ENCODE measurements around the gene REST. TPM values are rescaled to one million over a fixed set of nuclear protein-coding genes. Genes with fewer than 3 reads are reported as not detected.

Gene REST
- polyA plus RNA-seq, 1 donor (not counting 4 experiments of a cell fraction or from before 2014, with no cell fraction given) = 22.6 TPM

GRCh38 chr4:56940971-56941370 is 33.3 kb downstream of the REST start:
- H3K9me3 ChIP-seq (ENCODE audit: control insufficient read depth, low read depth, low read length) = no peaks in the 10 kb centered on the region
- no peaks in the 10 kb centered on the region for H3K79me2 ChIP-seq (ENCODE audit: control insufficient read depth, insufficient read depth, low read length)
- no peak overlapping the region for H3K27ac ChIP-seq (ENCODE audit: control insufficient read depth, insufficient read depth, low read length)
- H4K20me1 ChIP-seq (ENCODE audit: control insufficient read depth, extremely low read depth, insufficient read depth, low read length) = no peaks in the 10 kb centered on the region
- no peak overlapping the region for H3K4me2 ChIP-seq (ENCODE audit: control insufficient read depth, extremely low read depth, insufficient read depth, low read depth, low read length)
- H3K27me3 ChIP-seq (ENCODE audit: control insufficient read depth, extremely low read depth, insufficient read depth, low read length) = no peaks in the 10 kb centered on the region
- peaks cover 0 to 2% of the 10 kb centered on the region in 2 experiments for H3K36me3 ChIP-seq (ENCODE audit: control insufficient read depth in 2 of 2, extremely low read depth in 1 of 2, insufficient read depth in 2 of 2, low read length in 2 of 2)
- no peak overlapping the region for H3K9ac ChIP-seq (ENCODE audit: control insufficient read depth, extremely low read depth, insufficient read depth, low read length)
- H3K4me3 ChIP-seq (ENCODE audit: control insufficient read depth in 2 of 3, extremely low read depth in 1 of 3, insufficient read depth in 2 of 3, low read depth in 1 of 3, low read length in 3 of 3) = no peak overlapping the region
- FAIRE-seq (no peak), DNase-seq (ENCODE audit: low read depth, low spot score) (no peak)
- dilution Hi-C loops (cut with MboI; ENCODE audit: extremely low pct_ligation_motif_present, low sequenced_read_pairs) = no loop called here
- peaks cover 17% of the 10 kb centered on the region for H3K4me1 ChIP-seq (ENCODE audit: control insufficient read depth, extremely low read depth, insufficient read depth, low read length)
- H3K9me1 ChIP-seq (ENCODE audit: control insufficient read depth, extremely low read depth, insufficient read depth, low read length) = no peaks in the 10 kb centered on the region
- no peak overlapping the region for H2AFZ ChIP-seq (ENCODE audit: control insufficient read depth, low read length)
- TF ChIP-seq CTCF (optimal IDR thresholded peaks at IDR 0.05 in 1 of 3, IDR thresholded peaks at IDR 0.05 in 1 of 3, conservative IDR thresholded peaks at IDR 0.05 in 1 of 3; ENCODE audit: extremely low read depth in 1 of 3, insufficient read depth in 2 of 3, low read length in 3 of 3) = no peak
- no peak for TF ChIP-seq EZH2 (IDR thresholded peaks at IDR 0.05; ENCODE audit: low read length)

- Histone ChIP-seq H3K9ac (ENCODE audit: control insufficient read depth, extremely low read depth, insufficient read depth, low read length) (no peak overlapping the region), H3K4me3 (ENCODE audit: control insufficient read depth in 2 of 3, extremely low read depth in 1 of 3, insufficient read depth in 2 of 3, low read depth in 1 of 3, low read length in 3 of 3) (no peak overlapping the region), H3K27me3 (ENCODE audit: control insufficient read depth, extremely low read depth, insufficient read depth, low read length) (no peaks in the 10 kb centered on the region), H3K36me3 (ENCODE audit: control insufficient read depth in 2 of 2, extremely low read depth in 1 of 2, insufficient read depth in 2 of 2, low read length in 2 of 2) (peaks cover 0 to 2% of the 10 kb centered on the region in 2 experiments), H2AFZ (ENCODE audit: control insufficient read depth, low read length) (no peak overlapping the region), H3K9me1 (ENCODE audit: control insufficient read depth, extremely low read depth, insufficient read depth, low read length) (no peaks in the 10 kb centered on the region), H3K4me2 (ENCODE audit: control insufficient read depth, extremely low read depth, insufficient read depth, low read depth, low read length) (no peak overlapping the region), H3K9me3 (ENCODE audit: control insufficient read depth, low read depth, low read length) (no peaks in the 10 kb centered on the region), H3K79me2 (ENCODE audit: control insufficient read depth, insufficient read depth, low read length) (no peaks in the 10 kb centered on the region), H3K27ac (ENCODE audit: control insufficient read depth, insufficient read depth, low read length) (no peak overlapping the region), H4K20me1 (ENCODE audit: control insufficient read depth, extremely low read depth, insufficient read depth, low read length) (no peaks in the 10 kb centered on the region), H3K4me1 (ENCODE audit: control insufficient read depth, extremely low read depth, insufficient read depth, low read length) (peaks cover 17% of the 10 kb centered on the region)
- DNase-seq (ENCODE audit: low read depth, low spot score) (no peak), FAIRE-seq (no peak)
- TF ChIP-seq EZH2 (IDR thresholded peaks at IDR 0.05; ENCODE audit: low read length) (no peak), CTCF (optimal IDR thresholded peaks at IDR 0.05 in 1 of 3, IDR thresholded peaks at IDR 0.05 in 1 of 3, conservative IDR thresholded peaks at IDR 0.05 in 1 of 3; ENCODE audit: extremely low read depth in 1 of 3, insufficient read depth in 2 of 3, low read length in 3 of 3) (no peak)
- dilution Hi-C loops (cut with MboI; ENCODE audit: extremely low pct_ligation_motif_present, low sequenced_read_pairs) = no loop called here
These were observed 33.7 kb downstream of the REST start for GRCh38 chr4:56941403-56941802.

Data from keratinocyte (primary cell).